ENCODE data around the gene SURF2. TPM values are rescaled to one million over a fixed set of nuclear protein-coding genes. Genes with fewer than 3 reads are reported as not detected.
A peak's percentile ranks its signal among the peaks of the same experiment; 100 is the strongest.

The SURF2 gene
- total RNA-seq, 1 experiment from 2014 or later, result 103 TPM

GRCh38 chr9:133349965-133350616 lies 6.3 kb upstream of the SURF2 start:
- no peak overlapping the region for H2AFZ ChIP-seq (ENCODE audit: low read length)
- DNase-seq (no peak), ATAC-seq (no peak)
- ChIA-PET CTCF (no interaction called here), POLR2A (ENCODE audit: unreplicated experiment) (no interaction called here)
- H3K9me2 ChIP-seq (replicated peaks; ENCODE audit: low read length), result no peaks in the 10 kb centered on the region
- BruUV-seq (replicated peaks), result no TSS peak
- H3K79me2 ChIP-seq (ENCODE audit: low read length), result peaks cover 51% of the 10 kb centered on the region
- peak overlapping the region; percentile 93 for H3K4me2 ChIP-seq (ENCODE audit: low read length)
- H3K4me3 ChIP-seq (ENCODE audit: low read length), result peak overlapping the region; percentile 100; the same call in 1 of the 2 replicates
- TF ChIP-seq EZH2 (IDR thresholded peaks at IDR 0.05; ENCODE audit: low read length, unreplicated experiment) (no peak), CTCF (conservative IDR thresholded peaks at IDR 0.05; ENCODE audit: low read depth, low read length) (no peak), EZH2phosphoT487 (IDR thresholded peaks at IDR 0.05; ENCODE audit: borderline replicate concordance, low read length) (no peak)
- peaks cover 24% of the 10 kb centered on the region for H4K20me1 ChIP-seq (ENCODE audit: low read length)
- no peak overlapping the region for H3K27ac ChIP-seq (ENCODE audit: low read length)
- no peaks in the 10 kb centered on the region for H3K27me3 ChIP-seq (ENCODE audit: low read length)
- intact Hi-C loops (cut with micrococcal nuclease), result no loop called here
- peaks cover 13% of the 10 kb centered on the region for H3K4me1 ChIP-seq (ENCODE audit: insufficient read depth, low read length)
- H3K9ac ChIP-seq (ENCODE audit: low read length), result no peak overlapping the region
- peaks cover 13% of the 10 kb centered on the region for H3F3A ChIP-seq (ENCODE audit: low read length, unreplicated experiment)
- H3K36me3 ChIP-seq (ENCODE audit: low read depth, low read length), result peaks cover 41% of the 10 kb centered on the region
- no peaks in the 10 kb centered on the region for H3K9me3 ChIP-seq (ENCODE audit: low read length)

GRCh38 chr9:133351526-133351907 lies 4.8 kb upstream of the SURF2 start:
- intact Hi-C loops (cut with micrococcal nuclease), result no loop called here
- no peak overlapping the region for H3K27ac ChIP-seq (ENCODE audit: low read length)
- peaks cover 13% of the 10 kb centered on the region for H3F3A ChIP-seq (ENCODE audit: low read length, unreplicated experiment)
- H3K4me2 ChIP-seq (ENCODE audit: low read length), result no peak overlapping the region
- peaks cover 11% of the 10 kb centered on the region for H3K4me1 ChIP-seq (ENCODE audit: insufficient read depth, low read length)
- TF ChIP-seq EZH2phosphoT487 (IDR thresholded peaks at IDR 0.05; ENCODE audit: borderline replicate concordance, low read length), result no peak
- no peak for TF ChIP-seq EZH2 (IDR thresholded peaks at IDR 0.05; ENCODE audit: low read length, unreplicated experiment)
- TF ChIP-seq CTCF (conservative IDR thresholded peaks at IDR 0.05; ENCODE audit: low read depth, low read length), result no peak
- POLR2A ChIA-PET (ENCODE audit: unreplicated experiment), result interaction anchor here (0.7 kb wide), 1 partner anchor 17 kb away, joined by 4 read pairs; no protein-coding TSS in a partner anchor
- H2AFZ ChIP-seq (ENCODE audit: low read length), result no peak overlapping the region
- H4K20me1 ChIP-seq (ENCODE audit: low read length), result peaks cover 24% of the 10 kb centered on the region
- CTCF ChIA-PET, result no interaction called here
- DNase-seq (peak; percentile 27), ATAC-seq (no peak)
- H3K4me3 ChIP-seq (ENCODE audit: low read length), result no peak overlapping the region
- no TSS peak for BruUV-seq (replicated peaks)
- H3K36me3 ChIP-seq (ENCODE audit: low read depth, low read length), result peaks cover 41% of the 10 kb centered on the region
- H3K79me2 ChIP-seq (ENCODE audit: low read length), result peaks cover 50% of the 10 kb centered on the region
- no peaks in the 10 kb centered on the region for H3K27me3 ChIP-seq (ENCODE audit: low read length)
- no peaks in the 10 kb centered on the region for H3K9me3 ChIP-seq (ENCODE audit: low read length)
- H3K9me2 ChIP-seq (replicated peaks; ENCODE audit: low read length), result no peaks in the 10 kb centered on the region
- H3K9ac ChIP-seq (ENCODE audit: low read length), result no peak overlapping the region

GRCh38 chr9:133351908-133352634 lies 4.3 kb upstream of the SURF2 start:
- peak; percentile 10; the same call in 1 of the 2 replicates for ATAC-seq
- H3F3A ChIP-seq (ENCODE audit: low read length, unreplicated experiment), result peaks cover 13% of the 10 kb centered on the region
- intact Hi-C loops (cut with micrococcal nuclease), result no loop called here
- no peak overlapping the region for H3K4me2 ChIP-seq (ENCODE audit: low read length)
- ChIA-PET CTCF (no interaction called here), POLR2A (ENCODE audit: unreplicated experiment) (no interaction called here)
- H4K20me1 ChIP-seq (ENCODE audit: low read length), result peaks cover 24% of the 10 kb centered on the region
- H3K36me3 ChIP-seq (ENCODE audit: low read depth, low read length), result peaks cover 41% of the 10 kb centered on the region
- H3K27ac ChIP-seq (ENCODE audit: low read length), result no peak overlapping the region
- no peak overlapping the region for H2AFZ ChIP-seq (ENCODE audit: low read length)
- no peaks in the 10 kb centered on the region for H3K27me3 ChIP-seq (ENCODE audit: low read length)
- no peak overlapping the region for H3K9ac ChIP-seq (ENCODE audit: low read length)
- H3K4me1 ChIP-seq (ENCODE audit: insufficient read depth, low read length), result peaks cover 9% of the 10 kb centered on the region
- H3K79me2 ChIP-seq (ENCODE audit: low read length), result peaks cover 50% of the 10 kb centered on the region
- H3K4me3 ChIP-seq (ENCODE audit: low read length), result no peak overlapping the region
- no TSS peak for BruUV-seq (replicated peaks)
- DNase-seq, result peak; percentile 54
- H3K9me2 ChIP-seq (replicated peaks; ENCODE audit: low read length), result no peaks in the 10 kb centered on the region
- TF ChIP-seq CTCF (conservative IDR thresholded peaks at IDR 0.05; ENCODE audit: low read depth, low read length) (peak; percentile 63), EZH2phosphoT487 (IDR thresholded peaks at IDR 0.05; ENCODE audit: borderline replicate concordance, low read length) (no peak)
- no peaks in the 10 kb centered on the region for H3K9me3 ChIP-seq (ENCODE audit: low read length)
